Left ventricle myocardium inferior (tissue), 1 donor: Measurements from ENCODE around the gene SORCS3. TPM values are rescaled to one million over a fixed set of nuclear protein-coding genes. Genes with fewer than 3 reads are reported as not detected.

Source experiments
- DNase-seq: peaks from one replicate; pipeline ENCODE4 v3.0.0-alpha.2; 2020
- H3K27ac ChIP-seq: fragments of 200-600 bp; replicated peaks from 2 replicates; pipeline ENCODE4 v1.8.0; 2021
- H3K27me3 ChIP-seq: fragments of 200-600 bp; 2 replicates; pipeline ENCODE4 v1.8.0; 2021; ENCODE audit warnings: low read depth
- H3K36me3 ChIP-seq: fragments of 200-600 bp; 2 replicates; pipeline ENCODE4 v1.8.0; 2021
- H3K4me1 ChIP-seq: fragments of 200-600 bp; 2 replicates; pipeline ENCODE4 v1.8.0; 2021
- H3K4me3 ChIP-seq: fragments of 200-600 bp; 2 replicates; pipeline ENCODE4 v1.8.0; 2021; ENCODE audit warnings: mild to moderate bottlenecking, moderate library complexity
- H3K9me3 ChIP-seq: fragments of 200-600 bp; replicated peaks from 2 replicates; pipeline ENCODE4 v1.8.0; 2021
- CTCF ChIP-seq: fragments of 200-600 bp; IDR thresholded peaks from 2 replicates; pipeline ENCODE4 v1.8.0; 2021; ENCODE audit warnings: antibody characterized with exemption, mild to moderate bottlenecking, borderline replicate concordance
- intact Hi-C: fragments of 100-400 bp; cut with micrococcal nuclease; formaldehyde crosslinking; loops from one replicate; pipeline ENCODE4 v1.11.0; 2022
- total RNA-seq: library from RNA; stranded (reverse); fragmentation: NEBNext Ultra II Directional; extraction: Animal tissue kit (Norgen Biotek cat#: 25700); gene quantifications from one replicate; pipeline ENCODE4 v1.2.1, GENCODE V29; 2021
- donor health status: DM: no; HTN: yes; CAD: no; lungs with severe emphysema.

The SORCS3 gene
- total RNA-seq, 1 donor from 2014 or later, result 0.03 TPM

DNA sequence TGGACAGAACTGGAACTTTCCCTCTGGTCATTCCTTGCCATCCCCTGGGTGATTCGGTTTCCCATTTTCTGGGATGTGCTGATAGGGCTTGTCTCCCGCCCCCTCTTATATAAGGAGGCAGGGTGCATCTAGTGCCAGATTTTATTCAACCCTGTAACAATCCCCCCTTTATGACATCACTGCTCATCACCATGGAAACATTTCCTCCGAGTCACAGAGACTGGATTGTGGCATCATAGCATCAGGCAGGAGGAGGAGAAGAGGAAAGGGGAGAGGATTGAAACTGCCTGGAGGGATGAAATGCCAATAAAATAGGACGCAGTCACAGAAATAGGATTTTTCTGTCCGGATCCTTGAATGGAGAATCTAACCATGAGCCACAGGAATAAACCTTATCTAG is 25.0 kb downstream of the SORCS3 start:
- Histone ChIP-seq H3K4me1 (no peaks in the 10 kb centered on the region), H3K27me3 (peaks cover 24% of the 10 kb centered on the region), H3K27ac (no peak overlapping the region), H3K9me3 (peaks cover 14% of the 10 kb centered on the region), H3K4me3 (no peak overlapping the region), H3K36me3 (no peaks in the 10 kb centered on the region)
- intact Hi-C loops, result no loop called here
- no peak for TF ChIP-seq CTCF
- no peak for DNase-seq

GRCh38 chr10:104676874-104677273 is 35.8 kb downstream of the SORCS3 start:
- Histone ChIP-seq H3K27ac (no peak overlapping the region), H3K27me3 (peaks cover 11% of the 10 kb centered on the region), H3K9me3 (peaks cover 35% of the 10 kb centered on the region), H3K4me3 (no peak overlapping the region), H3K4me1 (no peaks in the 10 kb centered on the region), H3K36me3 (no peaks in the 10 kb centered on the region)
- intact Hi-C loops, result no loop called here
- no peak for TF ChIP-seq CTCF
- no peak for DNase-seq

- intact Hi-C loops, result no loop called here
- Histone ChIP-seq H3K9me3 (peaks cover 18% of the 10 kb centered on the region), H3K36me3 (no peaks in the 10 kb centered on the region), H3K4me3 (no peak overlapping the region), H3K4me1 (no peaks in the 10 kb centered on the region), H3K27ac (no peak overlapping the region), H3K27me3 (peaks cover 22% of the 10 kb centered on the region)
- no peak for TF ChIP-seq CTCF
- no peak for DNase-seq
Measured at GRCh38 chr10:104678658-104679057, 37.6 kb downstream of the SORCS3 start.

GRCh38 chr10:104680467-104681401 is 39.6 kb downstream of the SORCS3 start:
- DNase-seq, result no peak
- TF ChIP-seq CTCF, result no peak
- Histone ChIP-seq H3K27ac (no peak overlapping the region), H3K4me3 (peak overlapping the region; percentile 58), H3K27me3 (peaks cover 22% of the 10 kb centered on the region), H3K9me3 (no peaks in the 10 kb centered on the region), H3K4me1 (no peaks in the 10 kb centered on the region), H3K36me3 (no peaks in the 10 kb centered on the region)
- intact Hi-C loops, result no loop called here

DNA sequence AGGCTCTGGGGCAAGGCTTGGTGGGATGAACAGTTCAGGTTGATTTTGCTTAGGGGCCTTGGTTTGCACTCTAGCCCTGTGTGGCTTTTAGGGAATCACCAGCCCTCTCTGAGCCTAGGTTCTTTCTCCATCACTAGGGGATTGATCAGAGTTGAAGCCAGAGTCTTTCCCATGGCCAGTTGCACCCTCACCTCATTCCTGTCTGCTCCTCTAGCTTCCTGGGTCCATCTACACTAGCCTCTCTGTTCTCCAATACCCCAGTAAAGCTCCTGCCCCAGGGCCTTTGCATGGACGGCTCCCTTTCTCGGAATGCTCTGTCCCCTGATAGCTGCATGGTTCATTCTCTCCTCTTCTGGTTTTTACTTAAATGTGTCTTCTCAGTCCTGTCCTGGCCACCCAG is 40.4 kb downstream of the SORCS3 start:
- Histone ChIP-seq H3K27ac (no peak overlapping the region), H3K36me3 (no peaks in the 10 kb centered on the region), H3K27me3 (peaks cover 24% of the 10 kb centered on the region), H3K4me3 (peak overlapping the region; percentile 58), H3K9me3 (no peaks in the 10 kb centered on the region), H3K4me1 (no peaks in the 10 kb centered on the region)
- intact Hi-C loops, result no loop called here
- DNase-seq, result no peak
- TF ChIP-seq CTCF, result no peak
